H9 (cell line): ENCODE measurements around the gene ARHGAP9. TPM values are rescaled to one million over a fixed set of nuclear protein-coding genes. Genes with fewer than 3 reads are reported as not detected.
A peak's percentile ranks its signal among the peaks of the same experiment; 100 is the strongest.

Experiments
- DNase-seq: peaks from one replicate; pipeline ENCODE4 v3.0.0-alpha.2; 2017
- H2AFZ ChIP-seq: one replicate; pipeline ENCODE4 v1.6.1; 2013; ENCODE audit warnings: mild to moderate bottlenecking, low read length, control low read depth, moderate library complexity
- H2AK5ac ChIP-seq: 2 replicates; pipeline ENCODE4 v1.6.1; 2013; ENCODE audit warnings: low read length, control low read depth, mixed read lengths; ENCODE audit not compliant: insufficient read length
- H2BK120ac ChIP-seq: one replicate; pipeline ENCODE4 v1.6.1; 2013; ENCODE audit warnings: low read depth, mild to moderate bottlenecking, low read length, control low read depth, inconsistent platforms; ENCODE audit not compliant: poor library complexity, severe bottlenecking
- H2BK12ac ChIP-seq: 2 replicates; pipeline ENCODE4 v1.6.1; 2013; ENCODE audit warnings: low read length, control low read depth, mixed read lengths, low read depth; ENCODE audit not compliant: insufficient read length
- H2BK15ac ChIP-seq: 2 replicates; pipeline ENCODE4 v1.6.1; 2013; ENCODE audit warnings: low read depth, low read length, control low read depth
- H2BK20ac ChIP-seq: one replicate; pipeline ENCODE4 v1.6.1; 2013; ENCODE audit warnings: low read depth, mild to moderate bottlenecking, low read length, control low read depth, inconsistent platforms; ENCODE audit not compliant: poor library complexity, severe bottlenecking
- H2BK5ac ChIP-seq: 2 replicates; pipeline ENCODE4 v1.6.1; 2013; ENCODE audit warnings: low read length, control low read depth, mixed read lengths; ENCODE audit not compliant: insufficient read length
- H3K14ac ChIP-seq: 2 replicates; pipeline ENCODE4 v1.6.1; 2013; ENCODE audit warnings: low read length, control low read depth; ENCODE audit not compliant: insufficient read depth
- H3K18ac ChIP-seq: 2 replicates; pipeline ENCODE4 v1.6.1; 2013; ENCODE audit warnings: low read depth, mild to moderate bottlenecking, mixed read lengths, low read length, control low read depth; ENCODE audit not compliant: insufficient read length
- H3K23ac ChIP-seq: 2 replicates; pipeline ENCODE4 v1.6.1; 2013; ENCODE audit warnings: low read length, control low read depth, mixed read lengths, low read depth; ENCODE audit not compliant: insufficient read length
- H3K23me2 ChIP-seq: 2 replicates; pipeline ENCODE4 v1.6.1; 2013; ENCODE audit warnings: low read depth, mild to moderate bottlenecking, mixed read lengths, low read length, control low read depth; ENCODE audit not compliant: insufficient read length, poor library complexity, severe bottlenecking
- H3K27ac ChIP-seq: 2 replicates; pipeline ENCODE4 v1.5.1; 2013; ENCODE audit warnings: low read length, control low read depth, mixed read lengths, low read depth; ENCODE audit not compliant: insufficient read length
- H3K27me3 ChIP-seq: 2 replicates; pipeline ENCODE4 v1.6.1; 2013; ENCODE audit warnings: low read length, control low read depth, inconsistent platforms; ENCODE audit not compliant: insufficient read depth
- H3K4ac ChIP-seq: 2 replicates; pipeline ENCODE4 v1.6.1; 2013; ENCODE audit warnings: low read depth, mild to moderate bottlenecking, control low read depth, inconsistent platforms, low read length, moderate library complexity
- H3K4me1 ChIP-seq: 2 replicates; pipeline ENCODE4 v1.6.1; 2013; ENCODE audit warnings: low read length, control low read depth, inconsistent platforms; ENCODE audit not compliant: insufficient read depth
- H3K4me2 ChIP-seq: 2 replicates; pipeline ENCODE4 v1.6.1; 2013; ENCODE audit warnings: low read length, control low read depth, mixed read lengths; ENCODE audit not compliant: insufficient read length, insufficient read depth
- H3K56ac ChIP-seq: 2 replicates; pipeline ENCODE4 v1.6.1; 2013; ENCODE audit warnings: low read depth, mild to moderate bottlenecking, mixed read lengths, low read length, control low read depth; ENCODE audit not compliant: insufficient read length
- H3K79me1 ChIP-seq: 2 replicates; pipeline ENCODE4 v1.6.1; 2013; ENCODE audit warnings: low read depth, mild to moderate bottlenecking, moderate library complexity, low read length, control low read depth, inconsistent platforms; ENCODE audit not compliant: insufficient read depth, poor library complexity, severe bottlenecking
- H3K79me2 ChIP-seq: 2 replicates; pipeline ENCODE4 v1.6.1; 2013; ENCODE audit warnings: low read length, control low read depth, inconsistent platforms; ENCODE audit not compliant: insufficient read depth
- H3K9ac ChIP-seq: 2 replicates; pipeline ENCODE4 v1.6.1; 2013; ENCODE audit warnings: low read length, control low read depth, mixed read lengths; ENCODE audit not compliant: insufficient read length; ENCODE audit errors: extremely low read depth
- H3K9me3 ChIP-seq: one replicate; pipeline ENCODE4 v1.6.1; 2013; ENCODE audit warnings: low read depth, low read length, inconsistent platforms; ENCODE audit not compliant: control insufficient read depth
- H3T11ph ChIP-seq: one replicate; pipeline ENCODE4 v1.6.1; 2013; ENCODE audit warnings: mild to moderate bottlenecking, low read length, control low read depth, inconsistent platforms
- H4K20me1 ChIP-seq: one replicate; pipeline ENCODE4 v1.6.1; 2013; ENCODE audit not compliant: control insufficient read depth, insufficient read length, insufficient read depth
- H4K5ac ChIP-seq: 2 replicates; pipeline ENCODE4 v1.6.1; 2013; ENCODE audit warnings: low read depth, mild to moderate bottlenecking, mixed read lengths, low read length, control low read depth; ENCODE audit not compliant: insufficient read length
- H4K8ac ChIP-seq: replicated peaks from 2 replicates; pipeline ENCODE4 v1.6.1; 2013; ENCODE audit warnings: low read length, control low read depth, mixed read lengths, low read depth; ENCODE audit not compliant: insufficient read length
- H4K91ac ChIP-seq: 2 replicates; pipeline ENCODE4 v1.6.1; 2013; ENCODE audit warnings: low read depth, mild to moderate bottlenecking, moderate library complexity, mixed read lengths, low read length, control low read depth; ENCODE audit not compliant: insufficient read length
- H3K27ac Mint-ChIP-seq, 3 experiments: 2 replicates in 2 of 3; 3 replicates in 1 of 3; pipeline ENCODE4 v1.8.0; 2020 to 2021; ENCODE audit warnings: mixed read lengths in 3 of 3, mild to moderate bottlenecking in 1 of 3, moderate library complexity in 1 of 3
- H3K27me3 Mint-ChIP-seq: 2 replicates; pipeline ENCODE4 v1.8.0; 2021; ENCODE audit warnings: low read depth, mild to moderate bottlenecking, moderate library complexity, mixed read lengths
- H3K36me3 Mint-ChIP-seq, 3 experiments: 2 replicates in 2 of 3; 3 replicates in 1 of 3; pipeline ENCODE4 v1.8.0; 2020 to 2021; ENCODE audit warnings: low read depth in 3 of 3, mixed read lengths in 3 of 3; ENCODE audit not compliant: insufficient read depth in 1 of 3
- H3K4me1 Mint-ChIP-seq, 2 experiments: 2 replicates each; pipeline ENCODE4 v1.8.0; 2020; ENCODE audit warnings: mixed read lengths in 2 of 2
- H3K4me3 Mint-ChIP-seq, 2 experiments: 2 replicates in 1 of 2; 3 replicates in 1 of 2; pipeline ENCODE4 v1.8.0; 2020 to 2021; ENCODE audit warnings: mild to moderate bottlenecking in 2 of 2, mixed read lengths in 2 of 2, moderate library complexity in 1 of 2
- H3K9me3 Mint-ChIP-seq, 2 experiments: 2 replicates in 1 of 2; 3 replicates in 1 of 2; pipeline ENCODE4 v1.8.0; 2020; ENCODE audit warnings: mild to moderate bottlenecking in 2 of 2, mixed read lengths in 2 of 2, moderate library complexity in 1 of 2
- WGBS: extraction: QIAGEN DNeasy Blood & Tissue Kit; methylation state at CpG from one replicate; pipeline ENCODE4 v1.1.7; 2013; ENCODE audit warnings: missing lambda C conversion rate, low lambda C conversion rate, mixed read lengths; ENCODE audit not compliant: insufficient read length; ENCODE audit errors: extremely low coverage; 5-methylcytosine and 5-hydroxymethylcytosine counted together
- total RNA-seq: library from RNA; stranded (reverse); gene quantifications from 2 replicates; pipeline ENCODE4 v1.2.1, GENCODE V29; 2021
- TF ChIP-seq, protein P1 (sequence below): fragments of 200-600 bp; sonication (generic); conservative IDR thresholded peaks from 3 replicates; pipeline ENCODE4 v1.8.0; 2021; ENCODE audit warnings: antibody characterized with exemption, mild to moderate bottlenecking

ARHGAP9 gene
- total RNA-seq, 1 experiment from 2014 or later = 3.7 TPM

DNA sequence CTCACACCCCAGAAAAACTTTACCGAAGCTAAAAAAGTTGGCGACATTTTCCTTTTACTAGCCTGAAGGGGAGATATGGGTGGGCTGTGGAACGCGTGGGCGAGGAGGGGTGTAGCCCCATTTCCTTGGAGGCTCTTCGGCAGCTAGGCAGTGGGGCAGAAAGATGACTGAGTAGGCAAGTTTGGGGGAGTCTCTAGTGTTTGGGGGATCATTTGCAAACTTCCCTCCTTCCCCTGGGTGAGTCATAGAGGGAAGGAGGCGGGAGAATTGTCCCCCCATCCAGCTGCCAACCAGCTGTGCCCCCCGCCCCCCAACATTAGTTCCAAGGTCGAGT, 17.8 kb downstream of the ARHGAP9 start:
- no peak overlapping the region for H2BK120ac ChIP-seq
- Mint-ChIP-seq H3K9me3 (no peaks in the 10 kb centered on the region), H3K4me1 (peaks cover 22 to 27% of the 10 kb centered on the region in 2 experiments), H3K27ac (peak overlapping the region; percentile 98 to 100 (median 99)), H3K36me3 (peaks cover 0 to 21% (median 14%) of the 10 kb centered on the region in 3 experiments; a peak in 6 of 7 replicates), H3K4me3 (peak overlapping the region; percentile 91 to 99), H3K27me3 (peaks cover 32% of the 10 kb centered on the region)
- no peak overlapping the region for H2BK5ac ChIP-seq
- no peaks in the 10 kb centered on the region for H3K4me1 ChIP-seq
- H3K27ac ChIP-seq = peak overlapping the region; percentile 9
- H3T11ph ChIP-seq = no peak overlapping the region
- no peak overlapping the region for H4K5ac ChIP-seq
- H2AK5ac ChIP-seq = no peak overlapping the region
- H3K4ac ChIP-seq = no peak overlapping the region
- H2BK12ac ChIP-seq = no peak overlapping the region
- TF ChIP-seq, protein P1, sequence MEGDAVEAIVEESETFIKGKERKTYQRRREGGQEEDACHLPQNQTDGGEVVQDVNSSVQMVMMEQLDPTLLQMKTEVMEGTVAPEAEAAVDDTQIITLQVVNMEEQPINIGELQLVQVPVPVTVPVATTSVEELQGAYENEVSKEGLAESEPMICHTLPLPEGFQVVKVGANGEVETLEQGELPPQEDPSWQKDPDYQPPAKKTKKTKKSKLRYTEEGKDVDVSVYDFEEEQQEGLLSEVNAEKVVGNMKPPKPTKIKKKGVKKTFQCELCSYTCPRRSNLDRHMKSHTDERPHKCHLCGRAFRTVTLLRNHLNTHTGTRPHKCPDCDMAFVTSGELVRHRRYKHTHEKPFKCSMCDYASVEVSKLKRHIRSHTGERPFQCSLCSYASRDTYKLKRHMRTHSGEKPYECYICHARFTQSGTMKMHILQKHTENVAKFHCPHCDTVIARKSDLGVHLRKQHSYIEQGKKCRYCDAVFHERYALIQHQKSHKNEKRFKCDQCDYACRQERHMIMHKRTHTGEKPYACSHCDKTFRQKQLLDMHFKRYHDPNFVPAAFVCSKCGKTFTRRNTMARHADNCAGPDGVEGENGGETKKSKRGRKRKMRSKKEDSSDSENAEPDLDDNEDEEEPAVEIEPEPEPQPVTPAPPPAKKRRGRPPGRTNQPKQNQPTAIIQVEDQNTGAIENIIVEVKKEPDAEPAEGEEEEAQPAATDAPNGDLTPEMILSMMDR = no peak
- no peaks in the 10 kb centered on the region for H3K27me3 ChIP-seq
- 0 out of 2 replicates have a peak overlapping the region, but pooled peaks have one; percentile 1 for H3K14ac ChIP-seq
- H3K23me2 ChIP-seq = peaks cover 19% of the 10 kb centered on the region
- no peak overlapping the region for H2AFZ ChIP-seq
- no peak overlapping the region for H3K23ac ChIP-seq
- no peak overlapping the region for H3K56ac ChIP-seq
- no peaks in the 10 kb centered on the region for H3K9me3 ChIP-seq
- WGBS = no CpG with 5 or more reads among the region's 9 CpGs
- H4K20me1 ChIP-seq = no peaks in the 10 kb centered on the region
- DNase-seq = no peak
- no peak overlapping the region for H2BK20ac ChIP-seq
- no peaks in the 10 kb centered on the region for H3K79me2 ChIP-seq
- H3K9ac ChIP-seq = peak overlapping the region; percentile 11
- no peaks in the 10 kb centered on the region for H3K79me1 ChIP-seq
- H3K18ac ChIP-seq = peak overlapping the region; percentile 5
- H4K8ac ChIP-seq = no peak overlapping the region
- no peak overlapping the region for H2BK15ac ChIP-seq
- H3K4me2 ChIP-seq = peak overlapping the region; percentile 63
- no peak overlapping the region for H4K91ac ChIP-seq
